VCaP (cell line): ENCODE measurements around the gene NCDN.

Source experiments
- H3K27ac ChIP-seq: fragments of 450-650 bp; 2 replicates; pipeline ENCODE4 v1.5.1; 2017
- CTCF ChIP-seq: fragments of 450-650 bp; conservative IDR thresholded peaks from 2 replicates; pipeline ENCODE4 v1.5.1; 2017; ENCODE audit warnings: mild to moderate bottlenecking, moderate library complexity

The NCDN gene

GRCh38 chr1:35560256-35561225 is 2.9 kb downstream of the NCDN start:
- peak overlapping the region; percentile 57 for H3K27ac ChIP-seq
- no peak for TF ChIP-seq CTCF

- peak overlapping the region; percentile 57 for H3K27ac ChIP-seq
- TF ChIP-seq CTCF = no peak
These were observed 3.8 kb downstream of the NCDN start for GRCh38 chr1:35561297-35561971.

- H3K27ac ChIP-seq = no peak overlapping the region
- TF ChIP-seq CTCF = no peak
These were observed 4.5 kb downstream of the NCDN start for GRCh38 chr1:35561972-35562680.

- no peak overlapping the region for H3K27ac ChIP-seq
- TF ChIP-seq CTCF = no peak
These were observed 5.6 kb downstream of the NCDN start for GRCh38 chr1:35563166-35563565.

- peak; percentile 83 for TF ChIP-seq CTCF
- no peak overlapping the region for H3K27ac ChIP-seq
These were observed 6.7 kb downstream of the NCDN start for GRCh38 chr1:35564037-35564883.

- H3K27ac ChIP-seq = no peak overlapping the region
- peak; percentile 55 for TF ChIP-seq CTCF
These were observed 7.5 kb downstream of the NCDN start for GRCh38 chr1:35564884-35565741.
